Measurements from ENCODE around the gene BPNT1. TPM values are rescaled to one million over a fixed set of nuclear protein-coding genes. Genes with fewer than 3 reads are reported as not detected.

Gene BPNT1
- total RNA-seq, 1 experiment from 2014 or later = 21.0 TPM

DNA sequence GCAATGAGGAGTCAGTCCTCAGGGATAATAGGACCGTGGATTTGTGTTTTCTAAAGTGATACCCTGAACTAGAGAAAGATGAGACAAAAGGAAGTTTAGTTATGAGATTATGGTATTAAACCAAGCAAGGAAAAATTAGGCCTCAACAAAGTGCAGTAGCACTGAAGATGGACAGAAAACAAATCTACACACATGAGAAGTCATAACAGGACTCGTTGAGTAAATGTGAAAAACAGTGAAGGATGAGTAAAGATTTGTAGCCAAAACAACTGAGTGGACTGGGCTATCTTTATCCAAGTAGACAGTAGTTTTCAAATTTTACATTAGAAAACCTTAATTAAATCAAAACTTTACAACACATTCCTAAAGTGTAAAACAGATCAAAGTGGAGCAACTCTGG lies 58.3 kb downstream of the BPNT1 start:
- no peak for DNase-seq (ENCODE audit: low spot score)
- in situ Hi-C loops (cut with HindIII; ENCODE audit: low sequenced_read_pairs) = no loop called here

DNA sequence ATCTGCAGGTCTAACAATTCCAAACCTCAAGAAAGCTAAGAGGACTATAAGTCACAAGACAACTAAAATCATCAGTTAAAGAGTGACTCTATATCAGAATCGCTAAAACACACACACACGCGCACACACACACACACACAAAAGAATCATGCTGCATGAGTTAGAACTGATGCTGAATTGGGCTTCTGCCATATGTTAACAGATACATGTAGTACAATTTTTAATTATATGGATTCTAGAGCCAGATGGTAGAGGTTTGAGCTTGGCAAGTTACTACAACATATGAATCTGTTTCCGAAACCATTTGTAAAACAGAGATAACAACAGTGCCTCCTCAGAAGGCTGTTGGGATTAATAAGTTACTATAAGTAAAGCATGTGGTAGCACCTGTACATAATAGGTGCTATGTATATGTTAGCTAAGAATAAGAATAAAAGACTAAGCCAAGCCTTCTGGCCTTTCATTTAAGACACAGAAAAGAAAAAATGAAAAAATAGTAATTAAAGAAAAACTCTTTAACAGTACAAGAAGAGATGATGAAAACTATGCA lies 61.2 kb downstream of the BPNT1 start:
- DNase-seq (ENCODE audit: low spot score) = peak; percentile 29
- in situ Hi-C loops (cut with HindIII; ENCODE audit: low sequenced_read_pairs) = no loop called here

GRCh38 chr1:220019071-220019470 lies 70.5 kb downstream of the BPNT1 start:
- DNase-seq (ENCODE audit: low spot score) = no peak
- in situ Hi-C loops (cut with HindIII; ENCODE audit: low sequenced_read_pairs) = no loop called here

DNA sequence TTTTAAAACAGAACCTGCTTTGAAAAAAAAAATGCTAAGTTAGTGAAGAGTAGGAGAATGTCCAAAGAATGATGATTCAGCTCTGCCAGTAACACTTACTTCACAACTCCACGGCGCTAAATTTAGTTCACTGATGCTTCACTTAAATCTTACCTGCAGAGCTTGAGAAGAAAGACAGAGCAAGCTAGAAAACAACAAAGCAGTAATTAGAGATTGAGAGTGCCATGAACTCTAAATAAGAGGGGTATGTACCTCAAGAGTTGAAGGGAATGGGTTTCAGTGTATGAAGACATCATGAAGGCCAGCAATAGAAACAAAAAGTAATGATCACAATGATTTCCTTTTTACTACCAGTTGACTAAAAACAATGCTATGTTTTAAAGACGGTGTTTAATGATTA lies 76.1 kb downstream of the BPNT1 start:
- DNase-seq (ENCODE audit: low spot score) = no peak
- in situ Hi-C loops (cut with HindIII; ENCODE audit: low sequenced_read_pairs) = no loop called here

GRCh38 chr1:220012259-220012658 lies 77.3 kb downstream of the BPNT1 start:
- DNase-seq (ENCODE audit: low spot score) = no peak
- in situ Hi-C loops (cut with HindIII; ENCODE audit: low sequenced_read_pairs) = no loop called here

DNA sequence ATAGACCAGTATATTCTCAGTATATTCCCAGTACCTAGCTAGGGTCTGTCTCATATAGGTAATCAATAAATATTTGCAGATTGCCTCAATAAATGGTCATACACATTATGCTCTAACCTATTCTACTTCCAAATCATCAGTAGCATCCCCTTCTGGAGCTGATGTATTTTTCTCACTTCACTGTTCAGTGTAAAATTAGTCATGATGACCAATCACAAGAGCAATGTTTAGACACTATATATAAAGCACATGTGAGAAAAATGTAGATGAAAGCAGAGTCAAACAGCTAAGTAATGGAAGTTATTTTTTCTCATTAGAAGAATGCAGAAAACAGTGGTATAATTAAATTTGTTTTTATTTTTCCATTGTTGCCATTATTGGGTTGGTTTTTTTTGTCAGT lies 78.0 kb downstream of the BPNT1 start:
- in situ Hi-C loops (cut with HindIII; ENCODE audit: low sequenced_read_pairs) = no loop called here
- DNase-seq (ENCODE audit: low spot score) = no peak

Other genes starting within 250 kb of the BPNT1 start
- gene SLC30A10, start 161.2 kb downstream of the BPNT1 start, total RNA-seq (2014; rRNA removed; shearing (Covaris generic)) = 0.12 TPM in 1 of 2 replicates, not detected in the other
- 48.9 and 58.9 TPM in 2 replicates for gene EPRS1, start 43.3 kb downstream of the BPNT1 start, total RNA-seq (2014; rRNA removed; shearing (Covaris generic))
- gene IARS2, start 4.3 kb upstream of the BPNT1 start, total RNA-seq (2014; rRNA removed; shearing (Covaris generic)) = 130 and 147 TPM in 2 replicates
- 10.6 and 17.8 TPM in 2 replicates for gene RAB3GAP2, start 182.7 kb upstream of the BPNT1 start, total RNA-seq (2014; rRNA removed; shearing (Covaris generic))

All from G401 (cell line).